NOMO-1 (cell line): ENCODE measurements around the gene HRAS.

Source experiments
- DNase-seq, 2 experiments: peaks; one replicate each; lab custom pipeline; 2025; ENCODE audit not compliant: unreplicated experiment in 2 of 2; lab: John Stamatoyannopoulos, UW

The HRAS gene

DNA sequence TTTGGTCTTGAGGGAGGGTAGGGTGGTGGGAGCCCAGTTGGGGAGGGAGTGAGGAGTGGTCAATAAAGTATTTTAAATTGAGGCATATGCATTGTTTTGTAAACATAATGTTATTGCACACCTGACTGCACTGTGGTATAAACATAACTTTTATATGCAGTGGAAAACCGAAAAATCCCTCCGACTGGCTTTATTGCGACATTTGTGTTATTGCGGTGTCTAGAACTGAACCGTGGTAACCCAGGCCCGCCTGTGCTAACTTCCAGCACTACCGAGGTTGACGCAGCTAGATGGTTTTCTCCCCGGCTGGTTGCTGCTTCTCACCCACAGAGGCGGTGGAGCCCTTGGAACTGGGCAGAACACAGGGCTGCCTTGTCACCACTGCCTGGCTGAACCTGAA is 20.8 kb downstream of the HRAS start:
- peak in 1 of 2 experiments; percentile 35 for DNase-seq

DNA sequence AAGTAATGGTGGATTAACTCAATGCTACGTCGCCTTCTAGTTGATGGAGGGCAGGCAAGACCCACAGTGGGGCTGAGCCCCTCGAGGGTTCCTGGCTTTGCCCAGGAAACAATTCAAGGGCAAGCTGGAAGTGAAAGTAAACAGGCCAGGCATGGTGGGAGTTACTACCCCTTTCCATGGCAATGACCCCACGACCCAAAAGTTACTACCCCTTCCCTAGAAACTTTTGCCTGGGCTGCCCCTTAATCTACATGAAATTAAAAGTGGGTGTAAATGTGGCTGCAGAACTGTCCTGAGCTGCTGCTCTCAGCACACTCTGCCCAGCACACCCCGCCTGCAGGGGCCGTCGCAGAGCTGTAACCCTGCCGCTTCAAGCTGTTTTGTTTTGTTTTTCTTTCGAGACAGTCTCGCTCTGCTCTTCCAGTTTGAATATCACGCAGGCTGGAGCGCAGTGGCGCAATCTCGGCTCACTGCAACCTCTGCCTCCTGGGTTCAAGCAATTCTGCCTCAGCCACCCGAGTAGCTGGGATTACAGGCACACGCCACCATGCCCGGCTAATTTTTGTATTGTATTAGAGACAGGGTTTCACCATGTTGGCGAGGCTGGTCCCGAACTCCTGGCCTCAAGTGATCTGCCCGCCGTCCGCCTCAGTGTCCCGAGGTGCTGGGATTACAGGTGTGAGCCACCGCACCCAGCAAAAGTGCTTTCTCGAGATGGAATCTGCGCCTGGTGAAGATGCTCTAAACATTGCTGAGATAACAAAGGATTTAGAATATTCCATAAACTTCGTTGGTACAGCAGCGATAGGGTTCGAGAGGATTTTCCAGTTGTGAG is 22.4 kb downstream of the HRAS start:
- peak; percentile 30 to 32 for DNase-seq

DNA sequence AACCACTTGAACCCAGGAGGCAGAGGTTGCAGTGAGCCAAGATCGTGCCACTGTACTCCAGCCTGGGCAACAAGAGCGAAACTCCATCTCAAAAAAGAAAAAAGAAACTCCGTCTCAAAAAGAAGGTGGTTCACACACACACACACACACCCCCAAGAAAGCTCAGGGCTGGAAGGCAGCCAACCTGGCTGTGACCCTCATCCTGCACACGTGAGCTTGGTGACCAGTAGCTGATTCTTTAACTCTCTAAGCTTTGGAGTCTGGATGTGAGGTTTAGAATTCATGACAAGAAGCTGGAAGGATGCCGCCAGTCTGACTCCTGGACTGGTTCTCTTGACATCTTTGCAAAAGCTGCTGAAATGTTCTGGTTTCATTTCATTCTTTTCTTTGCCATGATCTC is 26.4 kb downstream of the HRAS start:
- no peak for DNase-seq

DNA sequence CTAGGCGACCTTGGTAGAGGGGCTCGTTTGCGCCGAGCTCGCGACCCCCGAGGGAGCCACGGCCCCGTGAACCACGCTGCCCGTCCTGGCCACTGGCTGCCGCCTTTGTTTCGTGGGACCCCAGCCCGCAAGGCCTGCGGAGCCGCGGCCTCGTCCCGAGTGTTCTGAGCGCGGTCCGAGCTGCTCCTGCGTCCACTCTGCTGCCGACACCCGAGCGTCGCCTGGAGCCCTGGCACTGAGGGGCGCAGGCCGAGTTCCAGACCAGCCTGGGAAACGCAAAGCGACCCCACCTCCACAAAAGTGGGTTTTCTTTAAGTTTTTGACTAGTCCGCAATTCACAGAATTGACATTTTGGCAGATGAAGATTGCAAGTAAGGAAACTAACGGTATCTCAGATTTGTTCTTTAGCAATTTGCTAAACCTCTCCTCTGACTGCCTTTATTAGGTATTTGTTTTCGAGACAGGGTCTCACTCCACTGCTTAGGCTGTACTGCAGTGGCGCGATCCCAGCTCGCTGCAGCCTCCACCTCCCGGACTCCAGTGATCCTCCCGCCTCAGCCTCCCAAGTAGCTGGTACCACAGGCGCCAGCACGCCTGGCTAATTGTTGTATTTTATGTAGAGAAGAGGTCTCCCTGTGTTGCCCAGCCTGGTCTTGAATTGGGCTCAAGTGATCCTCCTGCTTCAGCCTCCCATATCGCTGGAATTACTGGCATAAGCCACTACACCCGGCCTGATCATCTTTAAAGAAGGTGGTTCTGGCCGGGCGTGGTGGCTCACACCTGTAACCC is 27.5 kb downstream of the HRAS start:
- no peak for DNase-seq

DNA sequence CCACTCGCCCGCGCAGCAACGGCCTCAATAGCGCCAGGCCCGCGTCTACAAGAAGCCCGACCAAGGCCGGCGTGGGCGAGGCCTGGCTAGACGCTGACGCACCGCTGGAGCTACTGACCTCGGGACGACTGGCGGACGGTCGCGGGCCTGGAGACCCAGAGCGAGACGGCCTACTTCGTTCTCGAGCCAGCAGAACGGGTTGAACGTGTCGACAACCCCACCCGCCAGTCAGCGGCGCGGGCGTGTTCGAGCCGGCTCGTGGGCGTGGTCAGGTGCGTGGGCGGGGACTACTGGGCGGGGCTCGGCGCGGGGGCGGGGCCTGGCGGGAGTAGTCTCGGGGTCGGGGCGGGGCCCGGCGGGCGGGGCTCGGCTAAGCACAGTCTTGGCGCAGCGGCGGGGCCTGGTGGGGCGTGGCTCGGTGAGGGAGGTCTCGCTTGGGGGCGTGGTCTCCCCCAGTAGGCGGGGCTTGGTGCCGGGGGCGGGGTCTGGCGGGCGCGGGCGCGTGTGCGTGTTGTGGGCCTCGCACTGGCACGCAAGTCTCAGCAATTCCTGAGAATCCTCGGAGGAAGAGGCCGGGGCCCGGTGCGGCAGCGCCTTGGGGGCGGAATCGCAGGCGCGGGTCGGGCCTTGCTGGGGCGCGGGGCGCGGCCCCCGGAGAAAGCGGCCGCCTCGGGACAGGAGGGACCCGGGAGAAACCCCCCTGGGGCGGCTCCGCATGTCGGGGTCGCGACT is 28.2 kb downstream of the HRAS start, which contains the start of gene RNH1:
Gene RNH1 (minus strand): TSS at position 248 of the 732 bp plus-strand sequence. CDS start 5,080 bp downstream, outside the sequence.
- peak; percentile 81 to 94 for DNase-seq

DNA sequence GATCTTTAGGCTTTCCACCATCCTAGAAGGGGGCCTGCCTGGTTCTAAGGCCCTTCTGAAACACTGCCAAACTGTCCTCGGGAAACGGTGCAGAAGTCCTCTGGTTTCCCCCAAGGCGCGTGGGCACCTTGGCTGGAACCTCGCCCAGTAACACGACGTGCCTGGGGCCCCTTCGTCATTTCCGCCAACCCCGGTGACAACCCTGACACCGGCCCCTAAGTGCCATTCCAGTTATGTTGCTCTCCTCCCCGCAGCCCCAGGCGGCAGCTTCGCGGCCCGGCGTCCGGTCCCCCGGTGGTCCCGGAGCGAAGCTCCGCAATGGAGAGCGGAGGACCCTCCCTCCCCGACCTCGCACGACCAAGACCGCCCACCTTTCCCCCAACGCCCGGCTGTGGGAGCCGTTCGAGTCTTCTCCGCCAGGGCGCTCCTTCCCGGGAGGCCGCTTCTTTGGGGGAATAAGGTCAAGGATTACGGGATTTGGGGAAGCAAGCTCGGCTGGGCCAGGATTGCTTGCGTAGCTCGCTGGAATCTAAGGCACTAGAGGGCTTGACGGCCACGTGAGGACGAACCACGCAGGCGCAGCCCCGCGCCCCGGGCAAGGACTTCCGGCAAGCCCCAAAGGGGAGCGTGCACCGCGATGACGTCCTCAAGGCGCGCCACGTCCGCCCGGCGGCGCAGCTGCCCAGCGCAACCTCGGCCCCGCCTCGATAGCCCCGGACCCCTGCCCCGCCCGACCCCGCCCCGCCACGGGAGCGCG is 29.0 kb downstream of the HRAS start:
- peak; percentile 89 to 95 for DNase-seq

DNA sequence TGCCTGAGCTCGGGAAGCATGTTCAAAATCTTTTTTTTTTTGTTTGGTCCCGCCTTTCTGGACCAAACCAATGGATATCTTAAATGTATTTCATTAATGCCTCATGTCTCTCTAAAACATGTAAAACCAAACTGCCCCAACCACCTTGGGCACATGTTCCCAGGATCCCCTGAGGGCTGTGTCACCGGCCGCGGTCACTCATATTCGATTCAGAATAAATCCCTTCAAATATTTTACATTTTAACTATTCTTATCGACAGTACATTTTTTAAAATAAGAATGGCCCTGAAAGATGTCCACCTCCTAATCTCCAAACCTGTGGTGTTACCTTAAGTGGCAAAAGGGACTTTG is 30.4 kb downstream of the HRAS start:
- DNase-seq = no peak

DNA sequence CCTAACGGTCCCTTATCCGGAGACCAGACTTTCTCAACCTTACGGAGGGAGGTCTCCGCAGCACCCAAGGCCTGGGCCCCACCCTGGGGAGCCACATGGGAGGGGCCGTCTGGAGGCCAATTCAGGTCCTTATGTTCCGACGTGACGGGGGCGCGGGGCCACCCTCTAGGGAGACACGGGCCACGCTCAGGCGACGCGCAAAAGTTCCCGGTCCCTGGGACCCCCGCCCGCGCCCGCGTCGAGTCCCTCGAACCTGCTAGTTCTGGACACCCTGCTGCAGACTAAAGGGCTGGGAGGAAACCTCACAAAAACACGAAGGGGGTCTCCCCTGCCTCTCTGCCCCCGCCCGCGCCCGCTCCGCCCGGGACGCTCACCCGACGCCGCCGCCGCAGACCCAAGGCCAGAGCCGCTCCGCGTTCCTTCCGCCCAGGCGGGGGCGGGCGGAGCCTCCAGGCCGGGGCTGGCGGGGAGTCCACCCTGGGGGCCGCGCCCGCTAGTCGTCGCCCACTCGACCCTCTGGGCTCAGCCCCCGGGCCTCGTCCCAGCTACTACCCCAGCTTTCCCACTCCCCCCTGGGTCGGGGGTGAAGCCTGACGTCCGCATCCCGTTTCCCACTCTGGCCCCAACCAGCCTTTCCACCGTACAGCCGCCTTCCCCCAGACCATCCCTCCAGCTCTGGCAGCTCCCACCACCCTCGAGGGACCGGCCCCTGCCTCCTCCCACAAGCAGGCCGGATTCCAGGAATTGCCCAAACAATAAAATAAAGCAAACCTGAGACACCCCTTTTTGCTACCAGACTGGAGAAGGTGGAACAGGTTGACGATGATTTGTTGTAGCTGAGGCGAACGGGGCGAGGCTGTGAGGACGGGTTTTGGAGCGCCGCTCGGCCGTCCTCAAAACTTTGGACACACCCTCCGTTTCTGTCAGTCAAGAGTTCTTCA is 31.1 kb downstream of the HRAS start:
- peak; percentile 50 to 59 for DNase-seq

DNA sequence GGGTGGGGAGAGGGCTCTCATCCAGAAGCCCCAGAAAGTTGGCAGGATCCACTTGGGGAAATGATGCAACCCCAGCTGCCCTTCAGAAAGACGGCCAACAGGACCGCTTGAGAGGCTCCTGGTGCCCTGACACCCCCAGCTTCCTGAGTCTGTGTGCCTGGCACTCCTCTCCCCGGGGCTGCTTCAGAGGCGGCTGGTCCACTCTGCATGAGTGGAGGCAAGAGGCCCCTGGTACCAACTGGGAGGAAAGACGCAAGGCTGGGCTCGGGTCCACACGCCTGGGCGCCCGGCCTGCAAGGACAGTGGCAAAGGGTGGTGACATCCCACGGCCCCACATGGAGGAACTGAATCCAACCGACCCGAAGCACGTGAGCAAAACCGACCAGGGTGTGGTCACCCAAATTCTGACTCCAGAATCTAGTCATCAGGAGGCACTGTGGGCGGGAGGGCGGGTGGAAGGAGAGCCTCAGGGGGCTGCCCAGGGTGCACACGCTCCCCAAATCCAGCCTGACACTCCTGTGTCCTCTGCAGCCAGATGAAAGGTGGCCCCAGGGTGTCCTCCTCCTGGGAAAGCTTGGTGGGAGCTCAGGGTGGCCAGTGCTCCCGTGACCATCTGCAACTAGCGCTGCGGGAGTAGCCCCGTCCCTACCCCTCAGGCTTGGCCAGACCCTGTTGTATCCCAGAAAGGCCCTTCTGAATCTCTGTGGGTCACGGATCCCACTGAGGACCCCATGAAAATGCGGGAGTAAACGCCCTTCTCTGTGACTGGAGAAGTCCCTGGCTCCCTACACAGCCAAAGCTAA is 32.0 kb downstream of the HRAS start:
- DNase-seq = peak; percentile 92 to 94

DNA sequence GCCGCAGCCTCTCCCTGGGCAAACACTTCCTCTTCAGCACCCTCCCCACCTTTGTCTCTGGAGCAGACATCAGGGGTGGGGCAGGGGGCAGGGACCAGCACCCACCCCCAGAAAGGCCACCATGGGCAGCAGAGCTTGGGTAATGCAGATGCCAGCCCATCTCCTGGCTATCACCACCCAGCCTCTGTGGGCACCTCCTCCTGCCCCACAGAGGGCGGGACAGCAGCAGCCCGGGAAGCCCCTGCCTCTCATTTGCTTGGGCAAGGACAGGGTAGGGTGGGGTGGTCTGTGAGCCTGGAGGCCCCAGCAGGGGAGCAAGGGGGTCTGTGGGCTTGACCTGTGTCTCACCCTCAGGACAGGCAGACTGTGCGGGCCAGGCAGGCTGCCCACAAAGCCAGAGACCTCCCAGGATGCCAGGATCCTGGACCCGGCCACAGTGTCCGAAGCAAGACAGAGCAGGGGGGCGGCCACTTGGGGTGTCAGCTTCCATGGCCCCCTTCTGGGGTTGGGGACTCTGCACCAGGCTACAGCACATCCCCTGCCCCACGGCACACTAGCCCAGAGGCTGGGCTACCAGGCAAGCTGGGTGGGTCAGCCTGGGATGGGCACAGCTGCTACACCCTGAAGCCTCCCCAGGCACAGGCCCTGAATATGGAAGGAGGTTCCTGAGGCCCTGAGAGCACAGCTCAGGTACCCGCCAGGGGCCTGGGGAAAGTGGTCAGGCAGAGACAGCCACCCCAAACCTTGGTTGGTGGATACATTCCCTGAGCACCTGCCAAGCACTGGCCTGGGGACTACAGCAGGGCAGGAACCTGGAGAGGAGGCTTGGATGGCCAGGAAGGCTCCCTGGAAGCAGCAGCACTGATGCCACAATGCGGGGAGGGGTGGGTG is 32.8 kb downstream of the HRAS start:
- no peak for DNase-seq

DNA sequence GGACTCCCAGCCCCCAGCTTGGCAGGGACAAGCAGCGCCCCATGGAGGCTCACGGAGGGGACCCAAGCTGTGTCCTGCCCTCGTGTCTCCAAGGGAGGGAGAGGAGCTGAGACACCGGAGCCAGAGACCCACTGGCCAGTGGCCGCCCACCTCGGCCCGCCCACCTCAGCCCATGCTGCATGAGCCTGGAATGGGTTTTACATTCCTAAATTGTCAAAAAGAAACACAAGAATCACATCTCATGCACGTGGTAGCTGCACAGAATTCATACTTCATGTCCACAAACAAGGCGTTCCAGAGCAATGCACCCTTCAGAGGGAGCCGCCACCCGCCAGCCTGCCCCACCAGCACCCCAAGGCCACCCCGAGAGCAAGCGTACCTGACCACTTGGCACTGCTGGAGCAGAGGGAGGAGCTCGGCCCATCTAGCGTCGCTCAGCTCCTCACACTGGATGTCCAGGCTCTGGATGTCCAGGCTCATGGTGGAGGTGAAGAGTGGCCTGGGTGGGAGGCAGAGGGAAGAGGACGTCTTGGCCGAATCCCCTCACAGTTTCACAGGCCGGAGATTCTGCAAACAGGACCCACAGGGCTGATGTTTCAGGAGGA is 33.6 kb downstream of the HRAS start:
- DNase-seq = no peak

DNA sequence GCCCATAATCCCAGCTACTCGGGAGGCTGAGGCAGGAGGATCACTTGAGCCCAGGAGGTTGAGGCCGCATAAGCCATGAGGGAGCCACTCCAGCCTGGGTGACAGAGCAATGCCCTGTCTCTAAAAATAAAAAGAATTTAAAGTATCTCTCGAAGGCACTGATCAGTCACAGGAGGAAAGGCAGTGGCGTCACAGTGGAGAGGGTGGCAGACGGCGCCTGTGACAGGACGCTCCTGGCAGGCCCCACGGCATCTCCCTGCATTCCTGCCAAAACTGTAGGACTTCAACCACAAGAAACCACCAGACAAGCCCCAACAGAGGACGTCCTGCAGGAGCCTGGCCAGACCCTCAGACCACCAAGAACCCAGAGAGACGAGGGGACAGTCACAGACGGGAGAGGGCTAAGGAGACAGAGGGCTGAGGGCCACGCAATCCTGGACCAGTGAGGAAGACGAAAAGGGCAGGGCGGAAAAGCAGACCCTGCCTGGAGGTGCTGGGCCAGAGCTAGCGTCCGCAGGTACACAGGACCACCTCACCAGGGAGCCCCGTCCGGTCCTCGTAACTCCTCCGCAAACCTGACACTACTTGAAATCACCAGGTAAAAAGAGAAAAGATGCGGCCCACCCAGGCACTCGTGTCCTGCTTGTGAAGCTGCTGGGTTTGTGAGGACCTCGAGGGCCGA is 34.2 kb downstream of the HRAS start:
- no peak for DNase-seq

DNA sequence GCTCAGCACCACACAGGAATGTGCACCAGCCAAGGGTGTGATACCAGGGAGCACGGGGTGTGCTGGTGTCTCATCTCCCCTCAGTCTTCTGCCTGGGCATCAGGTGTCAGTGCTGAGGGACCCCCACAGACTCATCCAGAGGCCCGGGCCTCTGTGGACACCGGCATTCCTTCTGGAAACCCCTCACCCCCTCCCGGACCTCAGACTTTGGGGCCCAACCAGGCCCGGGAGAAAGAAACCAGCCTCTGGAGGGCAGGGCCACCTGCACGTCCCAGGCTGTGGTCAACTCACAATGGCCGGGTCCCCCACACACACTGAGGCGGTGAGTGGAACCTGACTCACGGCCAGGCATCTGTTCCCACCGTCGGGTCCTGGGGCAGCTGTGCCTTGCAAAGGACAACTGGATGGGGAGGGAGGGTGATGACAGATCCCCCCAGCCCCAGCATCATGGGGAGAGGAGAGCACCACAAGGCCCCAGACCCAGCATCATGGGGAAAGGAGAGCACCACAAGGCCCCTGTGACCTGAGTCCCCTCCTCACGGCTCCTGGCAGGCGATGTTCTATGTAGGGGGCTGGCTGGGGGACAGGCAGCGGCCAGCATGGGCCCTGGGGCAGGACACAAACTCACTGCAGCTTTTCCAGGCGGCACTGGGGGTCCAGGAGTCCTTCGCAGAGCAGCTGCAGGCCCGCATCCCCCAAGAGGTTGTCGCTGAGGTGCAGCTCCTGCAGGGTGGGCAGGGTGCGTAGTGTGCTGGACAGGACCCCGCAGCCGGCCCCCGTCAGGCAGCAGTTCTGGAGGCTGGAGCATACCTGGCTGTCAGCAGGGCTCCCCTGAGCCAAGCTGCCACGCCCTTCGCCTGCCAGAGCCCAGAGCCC is 35.9 kb downstream of the HRAS start:
- no peak for DNase-seq

DNA sequence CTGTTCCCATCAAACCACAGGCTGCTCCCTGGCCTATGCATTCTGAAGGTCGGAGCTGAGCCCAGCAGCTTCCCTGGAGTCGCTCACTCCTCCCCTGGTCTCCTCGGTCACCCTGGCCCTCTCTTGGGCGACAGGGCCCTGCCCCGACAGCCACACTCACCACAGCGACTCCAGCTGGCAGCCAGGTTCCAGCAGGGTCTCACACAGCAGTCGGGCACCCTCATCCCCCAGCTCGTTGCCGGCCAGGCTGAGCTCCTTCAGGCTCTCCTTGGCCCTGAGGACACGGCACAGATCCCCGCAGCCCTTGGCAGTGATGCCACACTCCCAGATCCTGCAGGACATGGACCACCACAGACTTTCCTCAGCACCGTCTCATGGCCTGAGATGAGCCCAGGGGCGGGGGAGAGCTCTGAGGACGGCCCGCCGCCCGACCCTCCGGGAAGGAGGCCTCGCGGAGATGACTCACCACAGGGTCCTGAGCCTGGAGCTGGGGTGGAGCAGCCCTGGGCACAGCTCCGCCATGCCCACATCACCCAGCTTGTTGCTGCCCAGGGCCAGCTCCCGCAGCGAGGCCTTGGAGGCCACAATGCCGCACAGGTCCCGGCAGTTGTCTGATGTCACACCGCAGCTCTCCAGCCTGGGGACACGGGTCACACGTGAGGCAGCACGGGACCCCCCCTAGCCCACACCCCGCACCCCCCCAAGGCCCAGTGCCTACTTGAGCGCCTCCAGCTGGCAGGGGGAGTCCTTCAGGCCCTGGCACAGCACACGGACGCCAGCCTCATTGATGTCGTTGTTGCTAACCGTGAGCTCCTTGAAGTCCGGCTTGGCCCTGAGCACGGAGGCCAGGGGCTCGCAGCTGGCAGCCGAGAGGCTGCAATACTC is 36.8 kb downstream of the HRAS start:
- DNase-seq = no peak
